NOMO-1 treated with DMSO at 0.1 percent for 48 hours (cell line): Measurements from ENCODE around the gene GMPR2.

ENCODE experiments used
- DNase-seq: peaks from one replicate; lab custom pipeline; 2025; ENCODE audit not compliant: unreplicated experiment; lab: John Stamatoyannopoulos, UW

GMPR2 gene

DNA sequence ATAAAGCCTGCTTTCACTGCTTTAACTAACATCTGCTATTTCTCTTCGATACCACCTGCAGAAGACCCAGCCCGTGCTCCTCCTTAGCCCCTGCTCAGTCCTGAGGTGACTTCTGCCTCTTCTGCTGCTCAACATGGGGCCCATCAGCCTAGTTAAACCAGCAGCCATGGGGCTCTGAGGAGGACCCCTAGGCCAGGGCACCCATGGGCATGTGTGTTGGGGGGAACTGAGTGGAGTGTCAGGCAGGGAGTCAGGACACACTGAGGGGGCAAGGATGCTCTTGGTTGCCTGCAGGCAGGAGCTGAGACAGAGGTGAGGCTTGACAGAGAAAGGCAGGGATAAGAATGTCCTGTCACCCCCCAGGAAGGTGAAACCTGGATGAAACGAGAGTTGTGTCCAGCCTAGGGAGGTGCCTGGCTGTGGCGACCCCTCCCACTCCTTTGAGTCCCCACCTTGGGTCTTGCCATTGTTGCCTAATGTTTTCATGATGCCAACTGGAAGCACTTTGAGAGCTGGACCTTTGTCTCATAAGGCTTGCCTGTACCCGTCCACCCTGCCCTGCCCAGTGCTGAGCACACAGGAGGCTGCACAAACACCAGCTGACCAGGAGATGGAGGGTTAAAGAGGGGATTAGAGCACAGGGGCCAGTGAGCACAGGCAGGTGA, 51.2 kb downstream of the GMPR2 start:
- DNase-seq: no peak

- no peak for DNase-seq
Observed at GRCh38 chr14:24284501-24285035, 51.8 kb downstream of the GMPR2 start.

DNA sequence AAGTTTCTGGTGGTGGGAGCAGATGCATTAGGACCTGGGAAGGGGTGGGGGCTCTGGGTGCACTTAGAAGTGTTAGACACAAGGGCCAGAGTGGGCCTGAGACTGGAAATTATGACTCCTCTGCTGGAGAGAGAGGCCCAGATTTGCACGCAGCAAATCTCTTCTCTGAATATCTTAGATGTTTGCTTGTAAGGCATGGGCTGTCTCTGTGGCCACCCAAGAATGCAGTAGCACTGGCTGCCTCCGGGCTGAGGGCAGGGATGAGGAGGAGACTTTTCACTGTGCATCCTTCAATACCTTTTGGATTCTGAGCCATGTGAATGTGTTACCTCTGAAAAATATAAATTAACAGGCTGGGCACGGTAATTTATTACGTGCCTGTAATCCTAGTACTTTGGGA, 52.6 kb downstream of the GMPR2 start:
- DNase-seq: no peak

GRCh38 chr14:24286996-24287395, 54.3 kb downstream of the GMPR2 start:
- no peak for DNase-seq
